SK-N-SH treated with all-trans-retinoic acid at 6 μM for 48 hours (cell line): ENCODE data around the gene LEFTY1.

ENCODE experiments used
- ARNTL ChIP-seq: fragments of 450-650 bp; formaldehyde crosslinking; IDR thresholded peaks from 2 replicates; pipeline ENCODE4 v1.5.0; 2020; ENCODE audit warnings: low read depth, mild to moderate bottlenecking, moderate library complexity, borderline replicate concordance
- CSDC2 ChIP-seq: fragments of 250-450 bp; sonication (Bioruptor Pico); IDR thresholded peaks from 2 replicates; pipeline ENCODE4 v1.5.0; 2020; ENCODE audit warnings: mild to moderate bottlenecking, moderate library complexity
- ESRRG ChIP-seq: fragments of 250-450 bp; sonication (Bioruptor Pico); IDR thresholded peaks from 2 replicates; pipeline ENCODE4 v1.6.1; 2021; ENCODE audit warnings: mild to moderate bottlenecking
- RARB ChIP-seq: fragments of 250-450 bp; sonication (Bioruptor Pico); IDR thresholded peaks from 2 replicates; pipeline ENCODE4 v1.8.0; 2021; ENCODE audit warnings: mild to moderate bottlenecking, moderate library complexity
- SNAI2 ChIP-seq: fragments of 250-450 bp; sonication (Bioruptor Pico); IDR thresholded peaks from 2 replicates; pipeline ENCODE4 v1.5.0; 2020; ENCODE audit warnings: mild to moderate bottlenecking, moderate library complexity
- ZC3H10 ChIP-seq: fragments of 250-450 bp; sonication (Bioruptor Pico); IDR thresholded peaks from 2 replicates; pipeline ENCODE4 v1.5.1; 2021; ENCODE audit warnings: mild to moderate bottlenecking, moderate library complexity
- ZFP30 ChIP-seq: fragments of 450-650 bp; formaldehyde crosslinking; IDR thresholded peaks from 2 replicates; pipeline ENCODE4 v1.5.0; 2022; ENCODE audit warnings: mild to moderate bottlenecking, moderate library complexity
- ZNF70 ChIP-seq: fragments of 450-650 bp; formaldehyde crosslinking; IDR thresholded peaks from 2 replicates; pipeline ENCODE4 v1.5.0; 2020; ENCODE audit warnings: mild to moderate bottlenecking, moderate library complexity
- TF ChIP-seq, protein P1 (sequence below): fragments of 250-450 bp; sonication (Bioruptor Pico); IDR thresholded peaks from 2 replicates; pipeline ENCODE4 v1.8.0; 2021; ENCODE audit warnings: low read depth, mild to moderate bottlenecking, moderate library complexity, borderline replicate concordance
- TF ChIP-seq, protein P2 (sequence below): fragments of 250-450 bp; sonication (Bioruptor Pico); IDR thresholded peaks from 2 replicates; pipeline ENCODE4 v1.5.1; 2020; ENCODE audit warnings: low read depth, mild to moderate bottlenecking, moderate library complexity
- TF ChIP-seq, protein P3 (sequence below): fragments of 250-450 bp; sonication (Bioruptor Pico); IDR thresholded peaks from 2 replicates; pipeline ENCODE4 v1.8.0; 2020; ENCODE audit warnings: mild to moderate bottlenecking, moderate library complexity, borderline replicate concordance

DNA sequence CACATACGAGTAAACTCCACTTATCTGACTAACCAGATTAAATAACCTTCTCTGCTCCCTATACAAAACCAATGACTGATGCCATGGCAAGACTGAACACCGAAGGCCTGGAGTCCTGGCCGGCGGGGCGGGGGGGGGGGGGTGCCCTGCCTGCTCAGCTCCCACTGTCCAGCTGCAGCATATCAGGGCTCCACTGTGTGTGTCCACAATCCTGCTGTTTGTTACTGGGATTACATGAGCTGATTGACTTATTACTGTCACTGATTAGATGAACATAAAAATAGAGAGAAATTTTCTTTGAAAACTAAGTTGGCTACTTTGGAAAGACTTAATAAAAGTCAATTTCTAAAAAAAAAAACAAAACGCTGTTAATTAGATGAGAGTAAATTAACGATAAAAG, 31.7 kb downstream of the LEFTY1 start:
- TF ChIP-seq CSDC2 (CRISPR knock-in tag) (no peak), ESRRG (CRISPR knock-in tag) (no peak), ZFP30 (CRISPR knock-in tag) (no peak), RARB (no peak), ZNF70 (CRISPR knock-in tag) (no peak), ZC3H10 (CRISPR knock-in tag) (no peak), ARNTL (CRISPR knock-in tag) (no peak), SNAI2 (CRISPR knock-in tag) (no peak)
- TF ChIP-seq, protein P1, sequence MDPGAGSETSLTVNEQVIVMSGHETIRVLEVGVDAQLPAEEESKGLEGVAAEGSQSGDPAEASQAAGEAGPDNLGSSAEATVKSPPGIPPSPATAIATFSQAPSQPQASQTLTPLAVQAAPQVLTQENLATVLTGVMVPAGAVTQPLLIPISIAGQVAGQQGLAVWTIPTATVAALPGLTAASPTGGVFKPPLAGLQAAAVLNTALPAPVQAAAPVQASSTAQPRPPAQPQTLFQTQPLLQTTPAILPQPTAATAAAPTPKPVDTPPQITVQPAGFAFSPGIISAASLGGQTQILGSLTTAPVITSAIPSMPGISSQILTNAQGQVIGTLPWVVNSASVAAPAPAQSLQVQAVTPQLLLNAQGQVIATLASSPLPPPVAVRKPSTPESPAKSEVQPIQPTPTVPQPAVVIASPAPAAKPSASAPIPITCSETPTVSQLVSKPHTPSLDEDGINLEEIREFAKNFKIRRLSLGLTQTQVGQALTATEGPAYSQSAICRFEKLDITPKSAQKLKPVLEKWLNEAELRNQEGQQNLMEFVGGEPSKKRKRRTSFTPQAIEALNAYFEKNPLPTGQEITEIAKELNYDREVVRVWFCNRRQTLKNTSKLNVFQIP (CRISPR knock-in tag), result no peak
- TF ChIP-seq, protein P2, sequence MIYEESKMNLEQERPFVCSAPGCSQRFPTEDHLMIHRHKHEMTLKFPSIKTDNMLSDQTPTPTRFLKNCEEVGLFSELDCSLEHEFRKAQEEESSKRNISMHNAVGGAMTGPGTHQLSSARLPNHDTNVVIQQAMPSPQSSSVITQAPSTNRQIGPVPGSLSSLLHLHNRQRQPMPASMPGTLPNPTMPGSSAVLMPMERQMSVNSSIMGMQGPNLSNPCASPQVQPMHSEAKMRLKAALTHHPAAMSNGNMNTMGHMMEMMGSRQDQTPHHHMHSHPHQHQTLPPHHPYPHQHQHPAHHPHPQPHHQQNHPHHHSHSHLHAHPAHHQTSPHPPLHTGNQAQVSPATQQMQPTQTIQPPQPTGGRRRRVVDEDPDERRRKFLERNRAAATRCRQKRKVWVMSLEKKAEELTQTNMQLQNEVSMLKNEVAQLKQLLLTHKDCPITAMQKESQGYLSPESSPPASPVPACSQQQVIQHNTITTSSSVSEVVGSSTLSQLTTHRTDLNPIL (CRISPR knock-in tag), result no peak
- TF ChIP-seq, protein P3, sequence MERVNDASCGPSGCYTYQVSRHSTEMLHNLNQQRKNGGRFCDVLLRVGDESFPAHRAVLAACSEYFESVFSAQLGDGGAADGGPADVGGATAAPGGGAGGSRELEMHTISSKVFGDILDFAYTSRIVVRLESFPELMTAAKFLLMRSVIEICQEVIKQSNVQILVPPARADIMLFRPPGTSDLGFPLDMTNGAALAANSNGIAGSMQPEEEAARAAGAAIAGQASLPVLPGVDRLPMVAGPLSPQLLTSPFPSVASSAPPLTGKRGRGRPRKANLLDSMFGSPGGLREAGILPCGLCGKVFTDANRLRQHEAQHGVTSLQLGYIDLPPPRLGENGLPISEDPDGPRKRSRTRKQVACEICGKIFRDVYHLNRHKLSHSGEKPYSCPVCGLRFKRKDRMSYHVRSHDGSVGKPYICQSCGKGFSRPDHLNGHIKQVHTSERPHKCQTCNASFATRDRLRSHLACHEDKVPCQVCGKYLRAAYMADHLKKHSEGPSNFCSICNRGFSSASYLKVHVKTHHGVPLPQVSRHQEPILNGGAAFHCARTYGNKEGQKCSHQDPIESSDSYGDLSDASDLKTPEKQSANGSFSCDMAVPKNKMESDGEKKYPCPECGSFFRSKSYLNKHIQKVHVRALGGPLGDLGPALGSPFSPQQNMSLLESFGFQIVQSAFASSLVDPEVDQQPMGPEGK, result no peak
